PC-3 (cell line): ENCODE results near the gene CFAP45. TPM values are rescaled to one million over a fixed set of nuclear protein-coding genes. Genes with fewer than 3 reads are reported as not detected.

Experiments
- ATAC-seq: fragments of 200-7000 bp; cut with Tn5 transposase; 2 replicates; pipeline ENCODE4 v1.9.1; 2020; ENCODE audit warnings: mild to moderate bottlenecking, moderate library complexity
- BruUV-seq: library from RNA; stranded (reverse); fragments of 400-500 nt; replicated peaks from 2 replicates; lab custom pipeline; 2021; lab: Mats Ljungman, UMichigan
- CTCF ChIA-PET: fragments of 300-600 bp; sonication (Branson Sonifier 250); formaldehyde crosslinking; loops from one replicate; lab custom pipeline; 2022; ENCODE audit warnings: antibody characterized with exemption; lab: Charles Lee
- POLR2A ChIA-PET: fragments of 300-600 bp; sonication (Branson Sonifier 250); formaldehyde crosslinking; loops from one replicate; lab custom pipeline; 2022; ENCODE audit warnings: antibody characterized with exemption; ENCODE audit not compliant: unreplicated experiment; lab: Charles Lee
- DNase-seq: peaks from one replicate; pipeline ENCODE4 v3.0.0-alpha.2; 2015
- H2AFZ ChIP-seq: fragments of 300-600 bp; sonication (generic); 2 replicates; pipeline ENCODE4 v1.6.0; 2016; ENCODE audit warnings: antibody characterized with exemption, low read length
- H3F3A ChIP-seq: fragments of 300-600 bp; sonication (generic); one replicate; pipeline ENCODE4 v1.6.0; 2017; ENCODE audit warnings: antibody characterized with exemption, low read length, control low read depth, mild to moderate bottlenecking; ENCODE audit not compliant: unreplicated experiment
- H3K27ac ChIP-seq: fragments of 300-600 bp; sonication (generic); 2 replicates; pipeline ENCODE4 v1.5.1; 2016; ENCODE audit warnings: mild to moderate bottlenecking, low read length
- H3K27me3 ChIP-seq: fragments of 300-600 bp; sonication (generic); 2 replicates; pipeline ENCODE4 v1.6.1; 2016; ENCODE audit warnings: low read length, mixed read lengths
- H3K36me3 ChIP-seq: fragments of 300-600 bp; sonication (generic); 2 replicates; pipeline ENCODE4 v1.6.1; 2016; ENCODE audit warnings: low read depth, mixed run types, low read length, mixed read lengths
- H3K4me1 ChIP-seq: fragments of 300-600 bp; sonication (generic); 2 replicates; pipeline ENCODE4 v1.5.1; 2016; ENCODE audit warnings: low read length; ENCODE audit not compliant: insufficient read depth
- H3K4me2 ChIP-seq: fragments of 300-600 bp; sonication (generic); 2 replicates; pipeline ENCODE4 v1.6.0; 2016; ENCODE audit warnings: low read length
- H3K4me3 ChIP-seq: fragments of 300-600 bp; sonication (generic); 2 replicates; pipeline ENCODE4 v1.5.1; 2016; ENCODE audit warnings: mild to moderate bottlenecking, low read length, mixed read lengths
- H3K79me2 ChIP-seq: fragments of 300-600 bp; sonication (generic); 2 replicates; pipeline ENCODE4 v1.6.1; 2017; ENCODE audit warnings: low read length, mixed read lengths
- H3K9ac ChIP-seq: fragments of 300-600 bp; sonication (generic); 2 replicates; pipeline ENCODE4 v1.6.0; 2016; ENCODE audit warnings: mild to moderate bottlenecking, low read length
- H3K9me2 ChIP-seq: fragments of 300-600 bp; sonication (generic); replicated peaks from 2 replicates; pipeline ENCODE4 v1.6.1; 2016; ENCODE audit warnings: mixed run types, low read length, mixed read lengths
- H3K9me3 ChIP-seq: fragments of 300-600 bp; sonication (generic); 2 replicates; pipeline ENCODE4 v1.6.1; 2016; ENCODE audit warnings: low read length, mixed read lengths
- H4K20me1 ChIP-seq: fragments of 300-600 bp; sonication (generic); 2 replicates; pipeline ENCODE4 v1.6.1; 2016; ENCODE audit warnings: low read length, mixed read lengths
- EZH2 ChIP-seq: fragments of 300-600 bp; sonication (generic); IDR thresholded peaks from one replicate; pipeline ENCODE4 v1.6.1; 2017; ENCODE audit warnings: antibody characterized with exemption, mild to moderate bottlenecking, low read length; ENCODE audit not compliant: unreplicated experiment
- EZH2phosphoT487 ChIP-seq: fragments of 300-600 bp; sonication (generic); IDR thresholded peaks from 2 replicates; pipeline ENCODE4 v1.6.1; 2018; ENCODE audit warnings: mild to moderate bottlenecking, antibody characterized with exemption, low read length, borderline replicate concordance
- intact Hi-C: fragments of 100-400 bp; cut with micrococcal nuclease; formaldehyde crosslinking; loops from 2 replicates; pipeline ENCODE4 v1.9.0; 2023
- total RNA-seq: library from RNA; depleted of rRNA; stranded (reverse); fragments of >200 nt; gene quantifications from 2 replicates; pipeline ENCODE4 v1.2.3, GENCODE V29; 2014
- TF ChIP-seq, protein P1 (sequence below): fragments of 300-600 bp; sonication (generic); conservative IDR thresholded peaks from 2 replicates; pipeline ENCODE4 v1.5.1; 2017; ENCODE audit warnings: antibody characterized with exemption, low read depth, mild to moderate bottlenecking, low read length

Gene CFAP45
- total RNA-seq, 1 experiment from 2014 or later, result 1.6 TPM

- ATAC-seq, result peak; percentile 42
Measured at GRCh38 chr1:159879977-159880376, 20.0 kb downstream of the CFAP45 start.

GRCh38 chr1:159879136-159879535 lies 20.8 kb downstream of the CFAP45 start:
- Histone ChIP-seq H3K79me2 (no peaks in the 10 kb centered on the region), H3K4me1 (peaks cover 53% of the 10 kb centered on the region), H4K20me1 (no peaks in the 10 kb centered on the region), H3K9me3 (no peaks in the 10 kb centered on the region), H3K36me3 (no peaks in the 10 kb centered on the region), H3K4me3 (no peak overlapping the region), H3K9me2 (no peaks in the 10 kb centered on the region), H2AFZ (no peak overlapping the region), H3F3A (peaks cover 11% of the 10 kb centered on the region), H3K9ac (peak overlapping the region; percentile 31; the same call in 1 of the 2 replicates), H3K27ac (peak overlapping the region; percentile 97), H3K4me2 (peak overlapping the region; percentile 50; the same call in 1 of the 2 replicates), H3K27me3 (no peaks in the 10 kb centered on the region)
- POLR2A ChIA-PET, result interaction anchor here (0.6 kb wide), 1 partner anchor 872 kb away, joined by 3 read pairs; no protein-coding TSS in a partner anchor
- no peak for DNase-seq
- TF ChIP-seq, protein P1, sequence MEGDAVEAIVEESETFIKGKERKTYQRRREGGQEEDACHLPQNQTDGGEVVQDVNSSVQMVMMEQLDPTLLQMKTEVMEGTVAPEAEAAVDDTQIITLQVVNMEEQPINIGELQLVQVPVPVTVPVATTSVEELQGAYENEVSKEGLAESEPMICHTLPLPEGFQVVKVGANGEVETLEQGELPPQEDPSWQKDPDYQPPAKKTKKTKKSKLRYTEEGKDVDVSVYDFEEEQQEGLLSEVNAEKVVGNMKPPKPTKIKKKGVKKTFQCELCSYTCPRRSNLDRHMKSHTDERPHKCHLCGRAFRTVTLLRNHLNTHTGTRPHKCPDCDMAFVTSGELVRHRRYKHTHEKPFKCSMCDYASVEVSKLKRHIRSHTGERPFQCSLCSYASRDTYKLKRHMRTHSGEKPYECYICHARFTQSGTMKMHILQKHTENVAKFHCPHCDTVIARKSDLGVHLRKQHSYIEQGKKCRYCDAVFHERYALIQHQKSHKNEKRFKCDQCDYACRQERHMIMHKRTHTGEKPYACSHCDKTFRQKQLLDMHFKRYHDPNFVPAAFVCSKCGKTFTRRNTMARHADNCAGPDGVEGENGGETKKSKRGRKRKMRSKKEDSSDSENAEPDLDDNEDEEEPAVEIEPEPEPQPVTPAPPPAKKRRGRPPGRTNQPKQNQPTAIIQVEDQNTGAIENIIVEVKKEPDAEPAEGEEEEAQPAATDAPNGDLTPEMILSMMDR, result no peak
- TF ChIP-seq EZH2phosphoT487, result no peak
- no peak for TF ChIP-seq EZH2
- no peak for ATAC-seq
- CTCF ChIA-PET, result no interaction called here
- no TSS peak for BruUV-seq
- intact Hi-C loops, result no loop called here

More at GRCh38 chr1:159879977-159880376, 20.0 kb downstream of the CFAP45 start:
- ChIA-PET CTCF (interaction anchor here (0.6 kb wide), 1 partner anchor 21 kb away, joined by 5 read pairs; no protein-coding TSS in a partner anchor), POLR2A (interaction anchor here (0.6 to 1.0 kb wide), 3 partner anchors 22 to 282 kb away, joined by 3 read pairs; no protein-coding TSS in a partner anchor)
- peaks cover 11% of the 10 kb centered on the region for H3F3A ChIP-seq
- DNase-seq, result peak; percentile 91
- intact Hi-C loops, result loop anchor here (1.0 kb wide), 1 partner anchor 63 kb away; no protein-coding TSS in a partner anchor
- no peak overlapping the region for H3K4me3 ChIP-seq
- BruUV-seq, result no TSS peak
- H3K27ac ChIP-seq, result peak overlapping the region; percentile 97
- H3K4me1 ChIP-seq, result peaks cover 54% of the 10 kb centered on the region
- no peaks in the 10 kb centered on the region for H3K36me3 ChIP-seq
- peak overlapping the region; percentile 54 for H3K9ac ChIP-seq
- H4K20me1 ChIP-seq, result no peaks in the 10 kb centered on the region
- TF ChIP-seq, protein P1, result no peak
- no peak for TF ChIP-seq EZH2
- TF ChIP-seq EZH2phosphoT487, result no peak
- H3K79me2 ChIP-seq, result no peaks in the 10 kb centered on the region
- H3K9me3 ChIP-seq, result no peaks in the 10 kb centered on the region
- H3K27me3 ChIP-seq, result no peaks in the 10 kb centered on the region
- H2AFZ ChIP-seq, result no peak overlapping the region
- no peaks in the 10 kb centered on the region for H3K9me2 ChIP-seq
- H3K4me2 ChIP-seq, result peak overlapping the region; percentile 50
